ENCODE results near the gene NOTCH1.
"Not testable (repeated sequence)": the region's sequence is repeated elsewhere in the genome, so short reads cannot be mapped to it uniquely, and the experiment has no call there.

NOTCH1 gene

DNA sequence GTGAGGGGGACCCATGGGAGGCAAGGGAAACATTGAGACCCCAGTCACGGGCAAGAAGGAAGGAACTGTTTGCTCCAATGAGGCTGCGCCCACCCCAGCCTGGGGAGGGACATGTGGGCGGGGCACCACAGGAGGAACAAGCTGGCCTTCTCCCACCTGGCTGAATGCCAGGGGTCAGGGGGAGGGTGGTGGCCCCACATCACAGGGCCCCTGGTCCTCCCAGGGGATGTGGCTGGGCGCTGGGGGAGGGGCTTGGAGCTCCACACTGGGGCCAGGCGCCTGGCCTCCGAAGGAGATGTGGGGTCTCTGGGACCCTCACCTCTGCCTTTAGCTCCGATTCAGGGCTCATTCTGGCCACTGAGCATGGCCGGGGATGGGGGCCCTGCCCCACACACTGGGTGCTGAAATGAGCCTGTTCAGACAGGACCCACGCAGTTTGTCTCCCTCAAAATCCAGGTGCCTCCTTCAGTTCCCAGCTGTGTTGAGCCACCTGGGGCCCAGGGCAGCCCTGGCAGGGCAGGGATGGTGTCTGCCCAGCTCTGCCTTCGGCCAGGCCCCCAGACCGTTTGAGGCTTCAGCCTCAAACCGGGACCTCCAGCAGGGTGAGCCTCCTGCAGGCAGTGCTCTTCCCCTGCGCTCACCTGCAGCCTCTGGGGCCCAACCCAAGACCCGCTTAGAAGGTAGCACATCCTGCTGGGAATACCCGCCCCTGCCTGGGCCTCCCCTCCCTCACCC lies 33.2 kb upstream of the NOTCH1 start:
- peak; percentile 61 for DNase-seq

DNA sequence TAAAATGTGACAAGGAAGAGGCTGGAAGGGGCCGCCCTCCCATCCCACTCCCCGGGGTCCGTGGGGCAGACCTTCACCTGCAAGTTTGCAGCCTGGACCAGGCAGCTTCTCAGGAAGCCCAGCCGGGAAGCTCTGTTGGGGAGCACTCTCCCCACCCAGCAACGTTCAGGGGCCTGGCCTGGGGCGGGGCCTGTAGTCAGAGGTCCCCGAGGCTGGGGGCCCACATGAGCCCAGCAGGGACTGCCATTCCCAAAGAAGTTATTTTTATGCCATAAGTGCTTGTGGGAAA lies 32.7 kb upstream of the NOTCH1 start:
- DNase-seq, result no peak

DNA sequence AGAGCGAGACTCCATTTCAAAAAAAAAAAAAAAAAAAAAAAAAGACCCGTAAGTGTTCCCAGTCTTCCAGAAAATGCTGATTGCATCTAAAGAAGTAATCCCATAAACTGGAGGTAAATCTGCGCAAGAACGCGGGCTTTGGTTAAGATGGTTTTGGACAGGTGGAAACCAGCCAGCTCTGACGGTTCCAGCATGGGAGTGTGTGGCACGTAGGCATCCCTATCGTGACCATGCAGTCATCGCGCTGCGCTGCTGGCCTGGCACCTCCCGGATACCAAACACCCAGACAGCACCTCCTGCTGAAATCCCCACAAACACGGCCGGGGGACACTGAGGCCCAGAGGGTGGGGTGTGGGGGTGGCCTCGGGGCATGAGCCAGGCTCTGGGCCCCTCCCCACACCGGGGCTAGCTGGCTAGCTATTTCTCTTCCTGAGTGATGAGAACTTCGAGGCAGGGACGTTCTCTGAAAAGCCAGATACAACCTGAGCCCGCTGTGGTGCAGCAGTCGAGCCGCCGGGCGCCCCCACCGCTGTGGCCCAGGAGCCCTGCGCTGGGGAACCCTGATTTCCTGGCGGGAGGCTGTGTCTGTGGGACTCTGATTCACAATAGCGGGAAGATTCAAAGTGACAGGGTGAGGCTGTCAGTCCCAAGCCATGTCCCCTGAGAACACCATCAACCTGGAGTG lies 32.2 kb upstream of the NOTCH1 start:
- peak; percentile 40 for DNase-seq

DNA sequence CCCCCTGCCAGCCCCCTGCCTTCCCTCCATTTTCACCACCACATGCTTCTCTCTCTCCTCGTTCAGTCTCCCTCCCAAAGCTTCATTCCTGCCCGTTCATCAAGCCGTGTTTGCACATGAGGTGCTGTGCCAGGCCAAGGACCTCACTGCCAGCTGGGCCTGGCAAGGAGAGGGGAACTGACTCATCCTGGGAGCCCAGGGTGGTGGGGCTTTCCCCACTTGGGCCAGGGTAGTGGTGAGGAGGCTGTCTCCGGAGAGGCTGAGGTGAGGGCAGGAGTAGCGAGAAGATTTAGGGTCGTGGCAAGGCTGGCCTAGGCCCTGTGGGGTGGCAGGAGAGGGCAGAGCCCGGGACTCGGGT lies 30.4 kb upstream of the NOTCH1 start:
- DNase-seq, result no peak

DNA sequence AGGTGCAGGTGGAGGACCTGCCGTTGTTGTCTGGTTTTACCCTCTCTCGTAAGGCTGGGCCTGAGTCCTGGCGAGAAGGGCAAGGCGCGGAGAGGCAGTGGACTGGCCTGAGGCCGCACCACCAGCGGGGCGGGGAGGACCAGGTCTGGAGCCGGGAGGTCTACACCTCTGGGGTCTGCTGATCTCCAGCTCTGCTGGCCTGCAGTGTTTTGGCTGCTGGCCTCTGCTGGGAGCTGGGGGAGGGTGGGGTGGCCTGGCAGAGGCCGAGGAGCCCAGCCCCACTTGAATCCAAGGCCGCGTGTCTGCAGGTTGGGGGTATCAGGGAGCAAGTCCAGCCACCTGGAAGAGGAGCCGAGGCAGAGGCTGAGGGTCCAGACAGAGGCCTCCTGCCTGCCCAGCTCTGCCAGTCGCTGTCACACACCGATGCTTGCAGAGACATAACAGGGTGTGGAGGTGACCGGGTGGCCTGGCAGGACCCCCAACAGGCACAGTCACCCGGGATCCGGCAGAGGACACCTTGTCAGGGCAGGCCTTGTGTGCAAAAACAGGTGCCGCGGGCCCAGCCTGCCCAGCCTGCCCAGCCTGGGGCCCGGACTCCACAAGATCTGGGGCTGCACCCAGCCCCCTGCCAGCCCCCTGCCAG lies 29.9 kb upstream of the NOTCH1 start:
- DNase-seq, result no peak

DNA sequence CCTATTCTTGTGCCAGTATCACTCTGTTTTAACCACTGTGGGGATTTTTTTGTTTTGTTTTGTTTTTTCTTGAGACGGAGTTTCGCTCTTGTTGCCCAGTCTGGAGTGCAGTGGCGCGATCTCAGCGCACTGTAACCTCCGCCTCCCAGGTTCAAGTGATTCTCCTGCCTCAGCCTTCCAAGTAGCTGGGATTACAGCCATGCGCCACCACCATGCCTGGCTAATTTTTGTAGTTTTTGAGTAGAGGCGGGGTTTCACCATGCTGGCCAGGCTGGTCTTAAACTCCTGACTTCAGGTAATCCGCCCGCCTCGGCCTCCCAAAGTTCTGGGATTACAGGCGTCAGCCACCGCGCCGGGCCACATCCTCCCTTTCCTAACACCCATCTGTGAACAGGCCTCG lies 28.8 kb upstream of the NOTCH1 start:
- not testable (repeated sequence) for DNase-seq

DNA sequence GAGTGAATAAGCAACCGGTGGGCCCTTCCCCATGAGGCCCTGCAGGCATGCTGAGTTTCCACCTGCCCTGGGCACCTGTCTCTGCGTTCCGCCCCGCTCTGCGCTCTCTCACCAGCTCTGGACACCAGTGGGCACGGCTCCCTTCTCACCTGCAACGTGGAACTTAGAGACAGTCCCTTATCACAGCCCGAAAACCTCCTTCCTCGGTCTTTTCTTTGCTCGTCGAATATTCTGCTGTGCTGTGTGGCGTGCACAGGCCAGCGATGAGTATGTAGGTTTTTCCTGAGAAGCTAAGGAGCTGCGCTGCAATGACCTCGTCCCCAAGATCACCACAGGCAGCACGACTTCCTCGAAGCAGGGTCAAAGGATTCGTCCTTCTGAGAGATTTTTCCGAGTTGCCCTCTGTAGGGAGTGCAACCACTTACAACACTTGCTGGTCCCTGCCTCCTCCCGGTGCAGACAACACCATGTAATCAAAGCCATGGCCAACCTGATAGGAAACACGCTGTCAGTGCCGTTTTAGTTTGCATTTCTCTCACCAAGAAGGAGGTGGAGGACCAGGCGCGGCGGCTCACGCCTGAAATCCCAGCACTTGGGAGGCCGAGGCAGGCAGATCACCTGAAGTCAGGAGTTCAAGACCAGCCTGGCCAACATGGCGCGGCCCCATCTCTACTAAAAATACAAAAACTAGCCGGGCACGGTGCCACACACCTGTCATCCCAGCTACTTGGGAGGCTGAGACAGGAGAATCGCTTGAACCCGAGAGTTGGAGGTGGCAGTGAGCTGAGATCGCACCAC lies 27.2 kb upstream of the NOTCH1 start:
- no peak for DNase-seq

DNA sequence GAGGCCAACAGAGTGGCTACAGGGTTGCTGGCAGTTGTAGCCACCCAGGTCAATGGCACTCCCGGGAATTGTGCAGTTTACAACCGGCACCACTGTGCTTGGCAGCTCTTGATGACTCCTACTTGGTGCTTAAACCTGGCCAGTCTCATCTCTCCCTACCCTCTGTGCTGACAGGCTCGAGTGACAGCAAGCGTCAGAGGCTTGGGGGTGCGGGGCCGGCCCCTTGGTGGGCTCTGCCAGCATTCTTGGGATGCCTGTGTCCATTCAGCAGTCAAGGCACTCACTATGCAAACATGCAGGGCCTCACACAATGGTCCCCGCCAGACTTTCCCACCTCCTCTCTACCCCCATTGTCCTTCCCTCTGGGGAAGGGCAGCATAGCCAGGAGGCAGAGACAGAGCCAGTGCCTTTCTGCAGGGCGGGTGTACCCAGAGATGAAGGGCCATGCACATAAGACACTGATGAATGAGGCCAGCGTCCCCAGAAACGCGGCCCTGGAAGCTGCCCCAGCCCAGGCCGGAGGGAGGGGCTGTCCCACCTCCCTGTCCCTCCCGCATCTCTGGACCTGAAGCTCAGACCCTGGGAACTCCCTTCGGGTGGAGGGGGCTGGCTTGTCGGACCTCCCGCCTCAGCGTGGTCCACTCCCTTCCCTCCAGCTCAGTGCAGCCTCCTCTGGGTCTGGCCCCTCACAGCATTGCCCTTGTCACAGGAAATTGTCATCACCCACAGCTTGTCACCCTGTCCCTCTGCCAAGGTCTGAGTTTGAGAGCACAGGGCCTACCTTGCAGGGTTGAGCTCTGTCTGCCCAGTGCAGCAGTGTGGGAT lies 26.4 kb upstream of the NOTCH1 start:
- DNase-seq, result no peak

DNA sequence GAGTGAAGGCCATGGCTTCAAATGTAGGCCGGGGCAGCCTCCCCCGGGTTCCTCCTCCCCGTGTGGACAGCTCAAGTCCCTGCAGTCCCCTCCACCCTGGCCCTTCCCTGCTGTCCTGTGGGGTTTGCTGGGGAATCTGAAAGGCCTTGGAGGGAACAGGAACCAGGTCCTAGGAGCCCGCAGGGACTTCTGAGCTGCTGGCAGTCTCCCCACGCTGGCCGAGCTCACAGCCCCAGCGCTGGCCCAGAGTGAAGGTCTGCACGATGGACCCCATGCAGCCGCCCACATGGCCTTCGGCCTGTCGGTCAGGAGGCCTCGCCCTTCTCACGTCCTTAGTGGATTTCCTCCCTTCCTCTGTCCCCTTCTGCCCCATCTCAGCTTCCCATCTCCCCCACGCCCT lies 25.7 kb upstream of the NOTCH1 start:
- no peak for DNase-seq

DNA sequence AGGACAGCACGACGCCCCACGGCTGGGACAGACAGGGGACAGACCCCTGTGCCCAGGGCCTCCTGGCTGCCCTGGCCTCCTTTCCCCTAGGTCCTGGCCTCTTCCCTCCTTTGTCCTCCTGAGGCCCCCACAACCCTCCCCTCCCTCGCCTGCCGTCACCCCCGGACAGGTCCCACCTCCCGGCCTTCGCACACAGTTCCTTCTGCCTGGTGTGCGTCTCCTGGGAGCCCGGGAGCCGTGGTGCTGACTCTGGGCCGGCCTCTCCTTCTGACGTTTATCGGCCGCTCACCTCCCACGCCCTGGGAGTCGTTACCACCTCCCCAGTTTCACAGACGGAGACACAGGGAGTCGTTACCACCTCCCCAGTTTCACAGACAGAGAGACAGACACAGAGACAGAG lies 25.1 kb upstream of the NOTCH1 start:
- DNase-seq, result no peak

DNA sequence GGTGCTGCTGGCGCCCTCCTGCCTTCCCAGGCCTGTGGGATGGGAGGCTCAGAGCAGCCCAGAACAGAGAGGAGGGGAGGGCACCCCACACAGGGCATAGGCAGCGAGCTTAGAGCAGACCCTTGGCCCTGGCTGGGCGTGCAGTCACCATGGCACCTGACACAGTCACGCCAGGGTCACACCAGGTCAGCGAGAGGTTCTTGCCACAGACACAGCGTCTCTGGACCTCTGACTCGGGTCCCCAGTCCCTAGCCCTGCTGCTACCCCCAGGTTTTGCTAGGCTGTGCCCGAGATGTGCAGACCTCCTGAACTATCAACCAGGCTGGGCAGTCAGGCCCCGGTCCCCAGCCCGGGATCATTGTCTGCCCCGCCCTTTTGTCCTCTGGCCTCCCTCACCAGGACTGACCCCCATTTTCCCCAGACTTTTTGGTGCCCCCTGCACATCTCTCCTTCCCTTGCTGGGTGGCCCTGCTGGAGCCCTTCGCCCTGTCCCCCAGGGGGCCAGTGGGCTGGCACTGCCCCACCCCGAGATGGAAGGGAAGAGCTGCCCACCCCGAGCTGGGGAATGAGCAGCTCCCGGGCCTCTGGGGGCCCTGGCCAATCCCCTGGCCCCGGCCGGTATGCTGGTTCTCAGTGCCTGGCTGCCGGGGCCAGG lies 24.5 kb upstream of the NOTCH1 start:
- DNase-seq, result no peak

DNA sequence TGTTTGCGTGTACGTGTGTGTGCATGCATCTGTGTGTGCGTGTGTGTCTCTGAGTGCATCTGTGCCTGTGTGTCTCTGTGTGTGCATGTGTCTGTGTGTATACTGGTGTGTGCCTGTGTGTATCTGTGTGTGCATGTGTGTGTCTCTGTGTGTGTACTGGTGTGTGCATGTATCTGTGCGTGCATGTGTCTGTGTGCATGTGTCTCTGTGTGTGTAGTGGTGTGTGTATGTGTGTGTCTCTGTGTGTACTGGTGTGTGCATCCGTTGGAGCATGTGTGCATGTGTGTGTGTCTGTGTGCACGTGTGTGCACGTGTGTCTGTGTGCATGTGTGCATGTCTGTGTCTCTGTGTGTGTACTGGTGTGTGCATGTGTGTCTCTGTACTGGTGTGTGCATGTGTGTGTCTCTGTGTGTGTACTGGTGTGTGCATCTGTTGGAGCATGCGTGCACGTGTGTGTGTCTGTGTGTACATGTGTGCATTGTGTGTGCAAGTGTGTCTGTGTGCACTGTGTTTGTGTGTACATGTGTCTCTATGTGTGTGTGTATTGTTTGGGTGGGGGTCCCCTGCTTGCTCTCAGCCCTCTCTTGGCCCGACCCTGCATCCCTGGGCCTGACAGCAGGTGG lies 23.8 kb upstream of the NOTCH1 start:
- DNase-seq, result no peak

DNA sequence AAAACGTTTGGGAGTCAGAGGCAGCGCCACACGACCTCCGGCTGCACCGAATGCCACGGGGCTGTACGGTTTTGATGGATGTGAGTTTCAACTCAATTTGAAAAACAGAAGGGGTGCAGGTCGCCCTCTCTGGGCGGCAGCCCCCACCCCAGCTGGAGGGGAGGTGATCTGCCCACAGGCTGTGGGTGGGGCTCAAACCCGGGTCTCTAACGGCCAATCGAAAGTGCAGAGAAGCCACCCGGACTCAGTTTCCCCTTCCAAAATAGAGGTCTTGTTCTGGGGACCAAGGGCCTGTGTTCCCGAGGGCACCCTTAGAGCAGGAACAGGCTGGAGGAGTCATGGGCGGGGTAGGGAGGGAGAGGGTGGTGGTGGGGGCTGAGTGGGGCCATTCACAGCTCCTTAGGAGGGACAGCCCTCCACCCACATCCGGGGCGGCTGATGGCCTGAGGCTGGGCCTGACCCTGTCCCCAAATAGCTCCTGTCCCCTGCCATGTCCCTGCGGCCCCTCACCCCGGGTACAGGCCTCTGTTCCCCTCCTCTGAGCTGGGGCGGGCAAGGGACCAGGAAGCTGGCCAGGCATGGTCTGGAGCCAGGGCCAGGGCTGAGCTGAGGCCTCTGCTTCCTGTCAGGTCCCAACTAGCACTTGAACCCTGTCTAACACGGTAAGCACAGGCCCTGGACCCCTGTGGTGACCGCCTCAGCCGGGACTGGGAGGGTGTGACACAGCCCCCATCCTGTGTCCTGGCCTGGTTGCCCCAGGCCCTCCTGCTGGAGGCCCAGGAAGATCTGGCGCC lies 22.6 kb upstream of the NOTCH1 start:
- no peak for DNase-seq

DNA sequence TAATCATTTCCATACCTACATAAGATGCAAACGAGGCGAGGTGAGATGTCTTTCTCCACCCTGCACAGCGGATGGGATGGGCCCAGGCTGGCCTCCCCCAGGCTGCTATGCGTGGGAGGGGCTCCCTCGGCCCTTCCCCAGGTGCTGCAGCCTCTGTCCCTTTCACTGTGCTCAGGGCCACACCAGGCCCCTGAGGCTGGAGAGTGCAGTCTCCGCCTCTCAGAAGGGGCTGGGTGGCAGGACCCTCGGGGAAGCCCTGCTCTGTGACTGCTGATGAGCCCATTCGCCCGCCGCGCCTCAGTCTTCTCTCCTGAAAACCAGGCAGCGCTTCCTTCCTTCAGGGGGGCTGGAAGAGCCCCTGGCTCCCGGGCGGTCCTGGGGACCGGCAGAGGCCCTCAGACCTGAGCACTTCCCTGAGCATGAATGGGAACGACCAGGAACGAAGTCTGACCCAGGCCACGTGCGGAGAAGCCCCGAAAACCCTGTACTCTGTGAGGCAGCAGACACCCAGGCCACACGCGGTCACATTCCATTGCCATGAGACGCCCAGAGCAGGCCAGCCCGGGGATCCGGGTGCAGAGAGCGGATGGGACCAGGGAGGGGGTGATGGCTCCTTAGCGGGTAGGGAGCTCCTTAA lies 21.9 kb upstream of the NOTCH1 start:
- DNase-seq, result no peak

DNA sequence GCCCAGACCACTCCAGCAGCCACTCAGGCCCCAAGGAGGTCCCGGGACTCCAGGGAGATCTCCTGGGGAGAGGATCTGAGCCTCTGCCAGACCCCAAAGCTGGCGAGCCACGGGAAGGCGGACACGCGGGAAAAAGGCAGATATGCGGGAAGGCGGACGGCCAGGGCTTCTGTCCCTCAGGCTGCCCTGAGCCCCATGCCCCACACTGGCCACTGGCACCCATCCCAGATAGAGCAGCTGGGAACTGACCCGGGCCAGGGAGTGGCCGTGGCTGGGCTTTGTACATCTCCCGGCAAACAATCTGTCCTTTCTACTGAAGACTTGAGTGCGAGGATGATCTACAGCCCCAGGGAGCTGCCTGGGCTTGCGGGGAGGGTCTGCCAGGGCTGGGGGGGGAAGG lies 21.1 kb upstream of the NOTCH1 start:
- no peak for DNase-seq

DNA sequence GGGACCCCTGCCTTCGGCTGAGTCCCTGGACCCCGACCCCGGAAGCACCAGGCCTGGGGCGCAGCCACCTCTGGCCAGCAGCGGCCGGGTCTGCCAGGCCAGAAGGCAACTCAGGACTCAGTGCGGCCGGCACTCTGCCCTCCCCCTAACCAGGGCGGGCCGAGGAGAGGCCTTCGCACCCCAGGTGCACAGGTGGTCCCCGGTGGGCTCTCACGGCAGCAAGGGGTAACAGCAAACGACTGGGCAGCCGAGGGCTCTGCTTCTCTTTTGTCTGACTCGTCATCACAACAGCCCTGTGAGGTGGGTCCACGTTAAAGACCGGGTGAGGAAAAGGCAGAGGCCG lies 20.7 kb upstream of the NOTCH1 start:
- DNase-seq, result no peak

DNA sequence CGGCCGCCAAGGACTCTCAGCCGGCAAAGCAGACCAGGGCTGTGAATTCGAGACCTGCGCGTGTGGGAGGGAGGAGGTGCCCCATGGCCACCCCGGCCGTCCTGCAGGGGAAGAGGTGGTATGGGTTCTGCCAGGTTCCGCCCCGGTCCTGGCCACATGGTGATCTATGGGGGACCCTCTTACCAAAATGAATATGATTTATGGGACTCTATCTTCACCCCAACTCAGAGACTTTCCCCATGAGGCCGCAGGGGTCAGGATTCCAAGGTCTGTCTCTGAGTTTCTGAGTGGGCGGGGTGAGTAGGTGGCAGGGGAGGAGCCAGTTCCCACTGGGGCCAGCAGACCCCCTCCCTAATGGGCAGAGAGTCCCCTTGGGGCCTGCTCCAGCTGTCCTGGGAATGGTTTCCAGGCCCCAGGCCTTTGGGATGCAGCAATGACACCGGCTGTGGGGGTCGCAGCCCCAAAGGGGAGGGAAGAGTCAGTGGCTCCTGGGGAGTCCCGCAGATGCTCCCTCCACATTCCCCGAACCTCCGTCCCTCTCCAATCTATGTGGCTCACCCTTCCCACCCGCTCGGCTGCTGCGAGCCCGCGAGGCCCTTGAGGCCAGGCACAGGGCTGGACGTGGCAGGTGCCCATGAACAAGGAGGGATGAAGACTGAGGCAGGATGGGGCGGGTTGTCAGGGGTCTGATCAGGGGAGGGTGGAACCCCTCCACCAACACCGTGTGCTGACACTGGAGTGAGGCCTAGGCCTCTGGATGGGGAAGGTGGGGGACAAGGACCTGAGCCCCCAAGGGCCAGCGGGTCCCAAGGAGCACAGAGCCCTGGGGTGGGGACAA lies 20.1 kb upstream of the NOTCH1 start:
- no peak for DNase-seq

DNA sequence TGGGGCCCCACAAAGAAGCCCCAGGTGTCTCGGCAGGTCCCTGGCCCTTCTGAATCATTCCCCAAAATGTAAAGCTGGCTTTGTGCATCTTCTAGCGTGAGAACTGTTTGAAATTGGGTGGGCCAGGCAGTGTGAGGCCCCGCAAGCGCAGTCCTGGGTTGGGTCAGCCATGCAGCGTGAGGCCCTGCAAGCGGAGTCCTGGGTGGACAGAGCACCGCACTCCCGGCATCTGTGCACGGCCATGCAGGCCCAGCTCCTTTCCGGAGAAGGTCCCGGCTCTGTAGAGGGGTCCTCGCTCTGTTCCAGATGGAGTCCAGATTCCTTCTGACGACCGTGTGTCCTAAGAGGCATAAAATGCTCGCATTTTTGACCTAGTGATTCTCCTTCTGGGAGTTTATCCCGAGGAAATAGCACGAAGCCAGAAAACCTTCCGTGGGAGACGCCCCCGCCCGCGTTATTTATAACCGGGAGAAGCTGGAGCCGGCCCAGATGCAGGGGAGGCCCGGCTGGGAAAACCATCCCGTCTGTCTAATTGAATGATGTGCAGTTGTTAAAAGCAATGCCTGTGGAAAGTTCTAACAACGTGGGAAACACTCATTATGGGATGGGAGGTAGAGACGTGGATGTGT lies 19.4 kb upstream of the NOTCH1 start:
- DNase-seq, result no peak

DNA sequence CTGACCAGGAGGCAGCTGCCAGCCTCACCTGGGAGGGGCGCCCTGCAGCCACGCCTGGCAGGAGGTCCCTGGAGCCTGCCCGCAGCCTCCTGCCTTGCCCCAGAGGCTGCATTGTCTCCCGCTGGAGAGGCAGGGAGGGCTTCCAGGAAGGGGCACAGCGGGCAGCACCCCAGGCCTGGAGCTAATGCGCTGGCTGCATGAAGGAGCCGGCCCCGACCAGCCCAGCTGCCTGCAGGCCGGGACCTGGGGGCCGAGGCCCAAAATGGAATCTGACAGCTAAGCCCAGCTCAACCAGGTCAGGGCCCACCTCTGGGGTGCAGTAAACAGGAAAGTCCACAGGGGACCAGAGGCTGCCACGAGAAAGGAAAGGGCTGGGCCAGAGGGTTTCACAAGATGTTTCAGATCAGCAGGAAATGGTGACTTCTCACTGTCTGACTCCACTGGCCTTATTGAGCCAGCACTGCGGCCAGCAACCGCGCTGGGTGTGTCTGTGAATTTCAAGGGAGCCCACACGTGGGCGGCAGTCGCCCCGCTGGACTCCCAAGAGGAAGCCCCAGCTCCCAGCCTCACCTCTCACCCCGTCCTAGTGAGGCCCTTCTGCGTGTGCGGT lies 18.6 kb upstream of the NOTCH1 start:
- DNase-seq, result peak; percentile 71
